OCI-M2 (cell line): ENCODE results near the gene UROC1.

ENCODE experiments used
- DNase-seq: peaks from one replicate; lab custom pipeline; 2025; ENCODE audit not compliant: unreplicated experiment; lab: John Stamatoyannopoulos, UW

UROC1 gene

DNA sequence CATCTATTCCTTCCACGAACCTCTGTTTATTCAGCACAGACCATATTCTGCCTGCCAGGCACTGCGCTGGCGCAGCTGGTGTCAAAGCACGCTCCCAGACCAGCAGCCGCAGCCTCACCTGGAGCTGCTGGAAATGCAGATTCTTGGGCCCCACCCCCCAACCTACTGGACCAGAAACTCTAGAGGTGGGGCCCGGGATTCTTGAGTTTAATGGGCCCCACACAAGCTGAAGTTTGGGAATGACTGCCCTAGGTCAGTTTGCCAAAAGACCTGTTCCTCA, 13.4 kb upstream of the UROC1 start:
- DNase-seq = no peak

DNA sequence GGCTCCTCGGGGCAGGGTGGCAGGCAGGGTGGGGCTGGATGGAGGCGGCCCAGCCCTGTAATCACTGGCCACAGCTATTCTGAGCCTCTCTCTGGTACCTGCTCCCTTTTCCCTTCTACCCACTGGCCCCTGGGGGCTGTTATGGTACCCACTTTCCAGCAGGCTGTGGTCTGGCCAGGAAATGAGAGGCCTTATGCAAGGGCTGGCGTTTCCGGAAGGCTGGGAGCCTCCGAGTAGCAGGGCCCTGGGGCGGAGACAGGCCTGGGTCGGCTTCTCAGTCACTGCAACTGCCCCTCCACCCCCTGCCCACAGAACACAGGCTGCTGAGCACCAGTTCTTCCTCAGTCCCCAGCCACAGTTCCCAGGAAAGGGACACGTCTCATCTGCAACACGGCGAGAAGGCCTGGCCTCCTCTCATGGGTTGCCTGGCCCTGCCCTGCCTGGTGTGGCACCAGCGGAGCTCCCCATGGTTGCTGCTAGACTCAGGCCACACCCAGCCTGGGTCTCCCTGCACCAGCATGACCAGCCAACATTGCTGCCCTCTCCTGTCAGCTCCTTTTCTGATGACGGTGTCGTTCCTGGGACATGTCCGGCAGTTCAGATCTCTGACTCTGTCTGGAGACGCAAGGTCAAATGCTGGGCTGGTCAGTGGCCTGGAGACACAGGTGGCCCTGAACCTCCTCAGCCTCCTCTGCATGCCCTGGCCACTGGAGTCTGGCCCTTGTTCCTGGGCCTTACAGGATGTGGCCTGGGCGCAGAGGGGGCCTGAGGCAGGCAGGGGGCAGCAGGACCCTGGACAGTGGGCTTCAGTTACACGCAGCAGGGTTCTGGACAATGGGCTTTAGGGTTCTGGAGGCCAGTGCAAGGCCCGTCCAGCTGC, 12.8 kb upstream of the UROC1 start:
- no peak for DNase-seq

DNA sequence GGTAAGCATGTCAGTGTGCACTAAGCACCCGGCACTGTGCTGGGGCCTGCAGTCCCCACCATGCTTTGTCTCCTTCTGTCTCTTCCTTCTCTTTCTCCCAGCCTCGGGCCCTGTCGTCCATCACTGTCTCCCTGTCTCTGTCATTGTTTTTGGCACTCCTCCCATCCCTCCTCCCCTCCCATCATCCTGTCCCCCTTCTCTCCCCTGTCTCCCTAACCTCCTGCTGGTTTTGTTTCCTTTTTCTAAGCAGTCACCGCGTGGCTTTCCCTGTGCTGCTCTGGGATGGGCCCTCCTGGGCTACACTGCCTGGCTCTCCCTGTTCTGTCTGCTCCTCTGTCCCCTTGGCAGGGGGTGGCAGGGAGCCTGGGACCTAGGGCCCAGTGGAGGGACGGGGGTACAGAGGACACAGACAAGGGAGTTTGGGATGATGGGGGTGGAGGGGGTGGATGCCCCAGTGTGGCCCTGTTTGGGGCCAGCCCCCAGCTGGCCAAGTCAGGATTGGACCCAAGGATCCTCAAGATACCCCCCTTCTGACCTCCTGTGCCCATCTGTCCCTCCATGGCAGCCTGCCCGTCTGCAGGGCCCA, 12.1 kb upstream of the UROC1 start:
- DNase-seq = no peak

DNA sequence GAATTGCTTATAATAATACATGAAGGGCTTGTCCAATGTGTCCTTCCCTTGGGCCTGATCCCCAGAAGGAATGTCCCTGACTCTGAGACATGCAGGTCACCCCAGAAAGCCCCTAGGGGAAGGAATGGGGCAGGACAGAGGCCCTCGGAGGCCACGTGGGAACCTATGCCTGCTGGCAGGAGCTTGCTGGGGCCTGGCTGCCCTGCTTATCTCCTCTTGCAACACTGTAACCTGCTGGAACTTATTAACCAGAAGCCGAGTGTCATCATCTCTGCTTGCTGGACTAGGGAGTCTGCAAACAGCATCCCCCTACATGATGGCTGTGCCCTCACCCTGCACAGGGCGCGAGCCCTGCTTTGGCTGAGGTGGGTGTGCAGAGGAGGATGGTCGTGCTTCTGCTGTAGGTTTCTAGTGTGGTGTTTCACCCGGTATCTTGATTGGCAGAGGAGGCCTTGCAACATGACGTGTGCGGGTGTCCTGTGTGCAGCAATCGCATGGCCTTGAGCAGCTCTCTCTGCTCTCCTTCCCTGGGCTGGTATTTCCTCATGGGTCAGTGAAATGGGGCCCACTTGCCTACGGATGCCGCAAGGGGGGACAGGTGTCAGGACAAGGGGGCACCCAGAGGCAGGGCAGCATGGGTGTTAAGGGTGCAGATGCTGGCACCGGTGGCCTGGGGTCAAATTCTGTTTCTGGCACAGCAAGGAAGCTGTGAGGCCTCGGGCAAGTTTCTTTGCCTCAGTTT, 11.4 kb upstream of the UROC1 start:
- DNase-seq = no peak

DNA sequence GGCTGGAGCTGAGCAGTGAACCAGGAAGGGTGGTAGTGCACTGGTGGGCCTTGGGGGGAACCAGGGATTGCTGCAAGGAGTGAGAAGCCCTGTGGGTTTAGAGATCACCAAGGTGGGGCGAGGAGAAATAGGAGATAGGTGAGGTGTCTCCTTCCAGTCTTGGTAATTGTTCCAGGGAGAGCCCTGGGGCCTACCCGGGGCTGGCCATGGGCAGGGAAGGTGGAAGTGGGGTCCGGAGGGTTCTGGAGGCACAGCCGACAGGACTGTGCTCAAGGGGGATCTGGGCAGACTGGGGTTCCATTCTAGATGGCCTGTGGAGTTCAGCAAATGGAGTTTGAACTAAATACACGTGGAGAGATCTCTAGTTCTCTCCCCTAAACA, 10.8 kb upstream of the UROC1 start:
- no peak for DNase-seq

DNA sequence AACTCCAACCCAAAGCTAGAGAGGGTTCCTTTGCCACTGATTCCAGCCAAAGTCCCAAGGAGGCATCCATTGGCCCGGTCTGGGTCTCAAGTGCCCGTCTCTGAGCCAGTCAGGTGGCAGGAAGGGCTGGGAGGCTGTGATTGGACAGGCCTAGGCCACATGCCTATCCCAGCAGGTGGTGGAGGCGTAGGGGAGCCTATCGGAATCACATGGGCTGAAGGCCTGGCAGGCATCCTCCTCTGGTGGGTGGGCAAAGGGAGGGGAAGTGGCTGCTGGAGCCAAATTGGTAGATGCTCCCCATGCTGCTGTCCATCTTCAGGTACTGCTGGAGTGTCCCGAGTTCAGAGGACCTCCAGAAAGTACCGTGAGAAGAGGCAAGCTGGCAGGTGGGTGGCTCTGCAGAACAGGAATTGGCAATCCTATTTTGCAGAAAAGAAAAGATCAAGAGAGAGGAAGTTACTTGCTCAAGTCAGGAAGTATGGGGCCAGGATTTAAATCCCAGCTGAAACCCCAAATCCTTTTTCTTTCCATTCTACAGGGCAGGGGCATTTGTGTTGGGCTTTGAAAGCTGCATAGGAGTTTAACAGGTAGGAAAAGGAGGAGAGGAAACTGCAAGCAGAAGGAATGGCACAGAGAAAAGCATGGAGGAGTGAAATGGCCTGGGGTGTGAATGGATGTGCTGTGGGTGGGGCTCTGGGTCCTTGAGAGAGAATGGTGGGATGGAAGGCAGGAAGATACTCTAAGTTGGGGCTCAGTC, 10.1 kb upstream of the UROC1 start:
- no peak for DNase-seq

DNA sequence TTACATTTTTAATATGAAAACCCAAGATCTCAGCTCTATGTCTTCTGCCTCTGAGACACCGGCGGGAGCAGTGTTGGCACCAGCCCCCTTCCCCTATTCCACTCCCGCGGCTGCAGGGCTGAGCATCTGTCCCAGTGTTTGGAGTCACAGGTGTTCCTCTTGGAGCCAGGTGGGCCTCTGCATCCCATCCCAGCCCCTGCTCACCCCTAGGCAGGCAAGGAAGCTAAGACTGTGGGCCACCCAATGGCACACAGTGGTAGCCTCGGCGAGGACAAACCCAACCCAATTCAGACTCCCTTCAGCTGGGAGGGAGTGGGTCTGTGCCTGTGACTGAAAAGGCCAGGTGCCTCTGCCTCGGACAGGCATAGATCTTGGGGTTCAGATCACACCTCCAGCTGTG, 9.4 kb upstream of the UROC1 start:
- DNase-seq = no peak

DNA sequence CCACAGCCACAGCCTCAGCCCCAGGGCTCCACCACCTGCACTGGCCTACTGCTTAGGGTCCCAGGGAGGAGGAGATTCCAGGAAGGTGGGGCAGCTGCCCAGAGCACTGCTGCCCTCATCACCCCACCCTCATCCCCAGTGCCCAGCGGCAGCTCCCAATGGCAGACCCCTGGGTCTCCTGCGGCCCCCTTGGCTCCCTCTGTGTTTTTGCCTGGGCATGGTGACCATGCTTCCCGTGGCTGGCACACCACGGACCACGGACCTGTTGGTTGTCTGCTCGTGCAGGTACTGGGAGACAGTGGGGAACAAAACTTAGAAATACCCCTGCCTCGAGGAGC, 9.1 kb upstream of the UROC1 start:
- DNase-seq = no peak

DNA sequence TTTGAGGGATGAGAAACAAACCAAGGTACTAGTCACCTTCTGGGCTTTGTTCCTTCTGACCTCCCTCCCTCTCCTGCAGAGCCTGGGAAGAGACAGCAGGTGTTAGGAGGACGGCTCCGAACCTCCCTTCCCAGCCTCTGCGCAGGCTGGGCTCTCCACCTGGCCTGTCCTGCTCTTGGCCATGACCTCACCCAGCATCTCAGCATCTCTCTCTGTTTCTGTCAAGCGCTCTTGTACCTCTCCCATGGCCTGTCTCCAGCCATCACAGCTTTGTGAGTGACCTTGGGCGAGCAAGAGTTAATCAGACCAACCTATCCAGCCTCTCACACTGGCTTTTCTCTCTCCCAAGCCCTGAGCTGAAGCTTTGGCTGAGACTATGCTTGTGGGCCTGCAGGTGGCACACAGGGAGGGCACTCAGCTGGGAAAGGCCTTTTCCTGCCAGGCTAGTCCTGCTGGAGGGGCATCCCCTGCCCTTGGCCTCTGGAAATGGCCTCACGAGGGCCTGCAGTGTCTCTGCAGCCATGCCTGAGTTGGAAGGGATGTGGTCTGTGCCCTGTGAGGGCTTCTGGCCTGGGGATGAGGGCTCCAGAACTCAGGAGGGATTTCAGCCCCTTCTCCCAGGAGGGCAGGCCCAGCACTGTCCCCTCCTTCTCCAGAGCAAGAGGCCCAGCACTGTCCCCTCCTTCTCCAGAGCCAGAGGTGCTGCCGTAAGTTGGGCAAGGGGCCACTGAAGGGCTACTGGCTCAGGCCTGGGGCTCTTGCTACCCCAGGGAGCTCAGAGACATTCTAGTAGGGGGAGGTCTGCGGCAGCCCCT, 8.5 kb upstream of the UROC1 start:
- no peak for DNase-seq

DNA sequence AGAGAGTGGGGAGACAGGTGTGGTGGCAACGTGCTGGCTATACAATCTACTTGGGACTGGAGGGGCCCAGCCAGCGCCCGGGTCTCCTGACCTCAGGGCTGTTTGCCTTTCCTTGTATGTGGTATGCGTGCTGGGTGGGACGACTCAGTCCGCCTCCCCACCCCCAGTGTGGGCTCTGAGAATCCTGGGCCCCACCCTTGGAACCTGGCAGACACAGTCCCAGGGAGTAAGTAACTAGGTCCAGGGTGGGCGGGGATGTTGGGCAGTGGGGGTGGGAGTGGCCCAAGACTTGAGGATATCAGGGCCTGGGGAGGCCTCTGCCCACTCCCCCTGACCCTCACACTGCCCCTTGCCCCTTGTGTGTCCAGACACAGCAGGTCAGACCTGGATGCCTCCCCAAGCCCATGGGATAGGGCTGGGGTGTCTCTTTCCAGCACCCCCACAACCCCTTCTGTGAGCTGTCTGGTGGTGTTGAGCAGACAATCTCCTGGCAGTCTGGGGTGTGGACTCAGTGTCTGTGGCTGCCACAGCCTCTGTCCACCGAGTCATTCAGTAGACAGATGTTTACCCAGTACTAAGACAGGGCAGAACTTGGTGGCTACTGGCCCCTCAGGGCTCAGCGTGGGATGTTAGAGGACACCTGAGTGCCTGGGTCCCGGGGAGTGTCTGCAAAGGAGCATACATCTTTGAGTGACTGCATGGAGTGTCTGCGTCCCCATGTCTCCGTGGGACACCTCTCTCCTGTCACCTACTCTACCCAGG, 7.7 kb upstream of the UROC1 start:
- DNase-seq = no peak

DNA sequence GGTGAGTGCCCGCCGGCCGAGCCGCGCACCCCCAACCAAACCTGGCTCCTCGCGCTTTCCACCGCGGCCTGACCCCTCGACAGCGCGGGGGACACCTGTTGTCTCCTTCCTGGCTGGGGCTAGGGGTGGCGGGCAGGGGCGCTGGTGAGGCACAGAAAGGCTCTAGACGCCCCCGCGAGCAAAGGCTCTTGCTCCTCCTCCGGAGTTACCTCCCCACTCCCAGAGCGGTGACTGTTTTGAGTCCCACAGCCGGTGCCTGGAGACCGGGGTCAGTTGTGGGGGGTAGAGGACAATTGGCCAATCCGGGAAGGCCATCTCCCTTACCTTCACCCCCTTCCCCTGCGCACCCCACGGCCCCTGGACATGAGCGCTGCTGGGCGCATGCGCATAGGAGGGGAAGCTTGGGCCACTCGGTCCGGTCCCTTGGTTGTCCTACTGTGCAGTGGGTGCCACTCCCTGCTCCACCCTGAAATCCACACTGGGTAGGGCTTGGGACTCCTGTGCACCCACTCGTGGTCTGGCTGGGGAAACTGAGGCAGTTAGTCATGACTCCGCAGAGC, 6.9 kb upstream of the UROC1 start:
- DNase-seq = no peak

DNA sequence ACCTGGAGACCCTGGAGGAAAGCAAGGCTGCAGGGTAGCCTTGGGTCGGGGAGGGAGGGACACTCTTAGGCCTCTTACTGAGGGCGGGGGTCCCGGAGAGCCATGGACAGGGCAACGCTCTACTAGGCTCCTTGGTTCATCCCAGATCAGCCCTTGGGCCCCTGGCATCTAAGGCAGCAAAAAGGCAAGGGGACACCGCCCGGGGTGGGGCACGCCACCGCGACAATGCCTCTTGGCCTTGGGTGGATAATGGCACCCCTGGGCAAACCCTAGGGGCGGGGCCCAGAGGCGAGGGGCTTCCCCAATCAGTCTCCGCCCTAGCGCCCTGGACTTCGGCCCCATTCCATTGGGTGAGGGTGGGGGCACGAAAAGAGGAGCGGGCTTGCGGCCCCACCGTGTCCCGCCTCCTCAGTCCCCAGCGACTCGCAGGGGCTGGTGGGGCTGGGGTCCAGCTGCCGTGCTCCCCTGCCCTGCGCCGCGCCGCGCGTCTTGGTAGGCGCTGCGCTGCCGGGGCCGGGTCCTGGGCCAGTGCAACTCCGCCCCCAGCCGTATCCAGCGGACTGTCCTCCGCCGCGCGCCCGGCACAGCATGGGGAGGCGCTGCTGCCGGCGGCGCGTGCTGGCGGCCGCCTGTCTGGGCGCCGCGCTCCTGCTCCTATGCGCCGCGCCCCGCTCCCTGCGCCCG, 6.3 kb upstream of the UROC1 start, which contains the start of gene CHST13:
TSS of gene CHST13 (plus strand) at position 411 of the 684 bp plus-strand sequence. CDS start at position 589, 178 bp downstream.
- no peak for DNase-seq

DNA sequence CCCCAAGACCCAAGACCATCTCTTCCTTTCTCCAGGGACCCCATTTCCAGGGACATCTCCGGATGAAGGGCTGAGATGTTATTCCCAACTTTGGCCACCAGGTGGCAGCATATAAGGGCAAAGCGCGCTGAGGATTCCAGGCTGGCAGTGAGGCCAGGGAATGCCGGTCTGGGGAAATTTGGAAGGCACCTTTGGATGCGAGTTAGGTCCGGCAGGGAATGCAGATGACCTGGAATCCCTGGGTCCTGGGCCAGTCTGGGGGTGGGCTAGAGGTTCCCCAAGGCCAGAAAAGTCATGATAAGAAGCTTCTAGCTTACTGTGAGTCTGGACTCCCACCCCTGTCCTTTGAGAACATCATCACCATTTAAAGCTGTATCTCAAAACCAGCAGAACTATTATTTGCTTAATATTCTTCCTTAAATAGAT, 4.8 kb upstream of the UROC1 start:
- DNase-seq = no peak

DNA sequence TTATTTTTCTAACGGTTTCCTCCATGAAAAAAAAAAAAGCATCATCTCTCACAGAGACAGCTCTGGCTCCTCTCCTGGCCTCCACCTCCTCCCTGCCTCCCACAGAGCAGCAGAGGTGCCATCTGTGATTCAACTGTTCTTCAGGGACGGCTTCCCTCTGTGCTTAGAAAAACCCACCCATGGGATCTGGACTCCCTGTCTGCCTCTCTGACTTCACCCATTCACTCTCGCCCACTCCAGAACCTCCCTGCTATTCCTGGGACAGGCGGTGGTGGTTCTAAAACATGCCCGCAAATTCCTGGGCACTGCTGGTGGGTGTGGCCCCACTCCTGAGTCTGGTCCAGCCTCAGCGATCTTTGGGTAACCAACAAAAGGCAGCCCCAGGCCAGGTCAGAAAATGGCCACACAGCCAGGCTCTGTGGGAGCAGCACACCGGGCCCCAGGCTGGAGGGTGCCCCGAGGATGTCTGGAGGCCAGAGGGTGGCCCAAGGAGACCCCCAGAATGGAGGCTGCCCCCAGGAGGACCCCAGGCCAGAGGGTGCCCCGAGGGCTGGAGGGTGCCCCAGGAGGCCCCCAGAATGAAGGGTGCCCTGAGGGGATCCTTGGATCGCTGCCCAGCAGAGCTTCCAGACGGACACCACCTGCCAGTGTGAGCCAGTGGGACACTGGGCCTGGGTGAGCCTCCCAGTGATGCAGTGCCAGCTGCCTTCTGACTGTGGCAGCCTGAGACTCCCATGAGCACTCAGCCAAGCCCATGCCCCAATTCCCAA, 3.7 kb upstream of the UROC1 start:
- DNase-seq = no peak

DNA sequence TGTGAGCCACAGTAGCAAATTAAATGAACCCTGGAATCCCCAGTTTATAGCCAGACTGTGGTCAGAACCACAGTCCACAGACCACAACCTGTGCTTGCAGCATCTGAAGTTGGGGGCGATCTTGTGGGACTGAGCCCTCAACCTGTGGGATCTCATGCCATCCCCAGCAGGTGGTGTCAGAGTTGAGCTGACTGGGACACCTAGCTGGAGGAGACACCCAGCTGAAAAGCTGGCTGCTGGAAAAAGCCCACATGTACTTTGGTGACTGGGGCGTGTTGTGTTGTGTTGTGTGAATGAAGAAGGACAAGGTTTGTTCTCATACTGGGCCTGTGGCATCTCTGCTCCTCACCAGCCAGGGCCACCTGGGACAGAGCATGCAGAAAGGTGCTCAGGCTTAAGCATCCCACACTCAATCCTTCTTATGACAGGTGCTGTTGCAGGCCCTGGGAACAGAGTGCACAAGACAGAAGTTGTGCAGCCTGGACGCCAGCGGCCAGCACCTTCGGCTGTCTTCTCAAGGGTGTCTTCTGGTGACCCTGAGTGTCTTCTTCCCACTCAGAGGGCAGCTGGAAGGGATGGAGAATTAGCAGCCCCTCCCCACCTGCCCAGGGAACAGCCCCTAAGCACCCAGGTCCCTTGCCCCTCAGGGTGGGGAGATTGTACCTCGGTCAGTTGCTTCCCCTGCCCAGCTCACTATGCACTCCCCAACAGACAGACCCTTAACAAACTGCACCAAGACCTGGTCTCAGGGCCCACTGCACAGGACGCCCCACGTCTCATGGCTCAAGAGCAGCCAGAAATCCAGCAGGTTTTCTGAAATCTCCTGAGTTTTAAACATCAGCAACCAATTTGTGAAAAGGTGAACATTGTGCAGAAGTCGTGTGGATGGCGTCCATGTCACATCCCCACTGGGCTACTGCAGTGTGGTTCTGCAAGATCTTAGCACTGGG, 2.2 kb upstream of the UROC1 start:
- DNase-seq = no peak

DNA sequence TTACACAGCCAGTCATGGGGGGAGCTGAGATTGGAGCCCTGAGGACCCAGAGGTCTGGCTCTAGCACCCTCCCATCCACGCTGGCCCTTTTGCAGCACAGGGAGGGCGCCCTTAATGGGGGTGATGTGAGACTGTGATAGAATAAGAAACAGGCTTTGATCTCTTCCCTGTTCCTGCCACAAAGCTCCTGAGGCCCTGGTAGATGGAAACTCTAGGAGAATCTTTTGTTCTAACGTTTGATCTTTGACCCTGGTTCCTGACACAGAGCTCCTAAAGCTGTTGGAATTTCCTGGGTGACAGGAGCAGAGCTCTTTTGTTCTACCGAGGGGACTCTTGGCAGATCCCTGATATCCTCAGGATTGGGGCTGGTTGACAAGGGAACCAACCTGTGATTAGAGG, 1.2 kb upstream of the UROC1 start:
- DNase-seq = no peak
